GM18870 (cell line): Measurements from ENCODE around the gene PRUNE1.

Experiments used
- ATAC-seq: cut with Tn5 transposase; IDR thresholded peaks from one replicate; pipeline ENCODE4 v1.9.1; 2021; ENCODE audit warnings: moderate library complexity; ENCODE audit not compliant: unreplicated experiment

The PRUNE1 gene, protein sequence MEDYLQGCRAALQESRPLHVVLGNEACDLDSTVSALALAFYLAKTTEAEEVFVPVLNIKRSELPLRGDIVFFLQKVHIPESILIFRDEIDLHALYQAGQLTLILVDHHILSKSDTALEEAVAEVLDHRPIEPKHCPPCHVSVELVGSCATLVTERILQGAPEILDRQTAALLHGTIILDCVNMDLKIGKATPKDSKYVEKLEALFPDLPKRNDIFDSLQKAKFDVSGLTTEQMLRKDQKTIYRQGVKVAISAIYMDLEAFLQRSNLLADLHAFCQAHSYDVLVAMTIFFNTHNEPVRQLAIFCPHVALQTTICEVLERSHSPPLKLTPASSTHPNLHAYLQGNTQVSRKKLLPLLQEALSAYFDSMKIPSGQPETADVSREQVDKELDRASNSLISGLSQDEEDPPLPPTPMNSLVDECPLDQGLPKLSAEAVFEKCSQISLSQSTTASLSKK

DNA sequence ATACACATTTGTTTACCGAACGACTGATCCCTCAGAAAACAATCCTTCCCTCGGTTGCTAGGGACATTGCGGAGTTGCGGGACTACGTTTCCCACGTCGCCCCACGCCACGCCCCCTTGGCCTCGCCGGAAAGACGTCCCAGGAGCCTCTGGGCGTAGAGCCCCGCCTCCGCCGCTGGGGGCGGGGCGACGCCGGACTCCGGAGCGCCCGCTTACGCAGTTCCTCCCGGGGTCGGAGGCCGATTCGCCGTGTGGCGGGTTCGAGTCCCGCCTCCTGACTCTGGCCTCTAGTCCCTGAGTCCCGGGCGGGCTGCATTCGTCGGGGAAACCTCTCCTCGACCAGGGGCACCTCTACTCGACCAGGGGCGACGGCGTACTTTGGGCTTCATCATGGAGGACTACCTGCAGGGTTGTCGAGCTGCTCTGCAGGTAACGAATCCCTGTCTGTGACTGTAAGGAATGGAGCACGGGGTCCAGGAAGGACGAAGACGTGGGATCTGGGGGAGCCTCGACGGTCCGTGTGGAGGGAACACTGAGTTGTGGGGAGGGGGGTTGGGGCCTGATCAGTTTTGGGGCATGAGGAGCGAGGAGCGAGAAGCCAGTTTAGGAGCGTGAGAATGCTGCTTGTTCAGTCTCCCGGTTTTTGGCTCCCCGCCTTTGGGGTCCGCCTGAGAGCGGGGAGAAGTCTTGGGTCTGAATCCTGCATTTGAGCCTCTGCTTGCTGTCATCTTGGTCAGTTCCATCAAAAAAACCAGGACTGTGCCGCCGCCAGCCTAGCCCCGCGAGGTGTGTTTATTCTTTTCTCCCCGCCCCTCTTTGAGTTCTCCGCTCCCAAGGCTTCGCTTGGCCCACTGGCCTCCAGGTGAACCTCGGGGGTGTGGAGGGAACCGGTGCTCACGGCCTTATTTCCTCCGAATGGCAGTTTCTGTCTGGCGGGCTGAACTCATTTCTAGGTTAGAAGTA, at the start of gene PRUNE1:
Gene PRUNE1 (plus strand): TSS at position 206 of the 962 bp plus-strand sequence. CDS start 184 bp downstream, at position 390.
- ATAC-seq: no peak

DNA sequence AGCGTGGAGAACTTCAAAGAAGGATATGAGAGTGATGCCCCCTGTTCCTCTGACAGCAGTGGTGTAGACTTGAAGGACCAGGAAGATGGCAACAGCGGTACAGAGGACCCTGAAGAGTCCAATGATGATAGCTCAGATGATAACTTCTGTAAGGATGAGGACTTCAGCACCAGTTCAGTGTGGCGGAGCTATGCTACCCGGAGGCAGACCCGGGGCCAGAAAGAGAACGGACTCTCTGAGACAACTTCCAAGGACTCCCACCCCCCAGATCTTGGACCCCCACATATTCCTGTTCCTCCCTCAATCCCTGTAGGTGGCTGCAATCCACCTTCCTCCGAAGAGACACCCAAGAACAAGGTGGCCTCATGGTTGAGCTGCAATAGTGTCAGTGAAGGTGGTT, 47.6 kb upstream of the PRUNE1 start:
- ATAC-seq: no peak

DNA sequence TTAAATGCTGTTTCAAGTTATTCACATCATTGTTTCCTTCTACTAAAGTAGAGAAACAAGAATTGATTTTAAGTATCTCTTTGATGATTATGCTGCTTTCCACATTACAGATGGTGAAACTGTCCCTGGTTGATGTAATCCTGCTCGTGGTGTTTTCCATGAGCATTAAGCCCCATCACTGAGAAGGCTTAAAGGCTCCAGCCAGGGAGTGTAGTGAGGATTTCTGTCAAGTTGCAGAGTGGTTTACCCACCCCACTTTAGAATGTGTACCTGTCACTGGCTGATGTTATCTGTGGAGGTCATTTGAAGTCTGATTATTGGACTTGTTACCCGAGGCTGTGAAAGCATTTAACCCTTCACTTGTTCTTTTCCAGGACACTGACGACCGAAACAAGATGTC, 46.5 kb upstream of the PRUNE1 start:
- ATAC-seq: no peak

DNA sequence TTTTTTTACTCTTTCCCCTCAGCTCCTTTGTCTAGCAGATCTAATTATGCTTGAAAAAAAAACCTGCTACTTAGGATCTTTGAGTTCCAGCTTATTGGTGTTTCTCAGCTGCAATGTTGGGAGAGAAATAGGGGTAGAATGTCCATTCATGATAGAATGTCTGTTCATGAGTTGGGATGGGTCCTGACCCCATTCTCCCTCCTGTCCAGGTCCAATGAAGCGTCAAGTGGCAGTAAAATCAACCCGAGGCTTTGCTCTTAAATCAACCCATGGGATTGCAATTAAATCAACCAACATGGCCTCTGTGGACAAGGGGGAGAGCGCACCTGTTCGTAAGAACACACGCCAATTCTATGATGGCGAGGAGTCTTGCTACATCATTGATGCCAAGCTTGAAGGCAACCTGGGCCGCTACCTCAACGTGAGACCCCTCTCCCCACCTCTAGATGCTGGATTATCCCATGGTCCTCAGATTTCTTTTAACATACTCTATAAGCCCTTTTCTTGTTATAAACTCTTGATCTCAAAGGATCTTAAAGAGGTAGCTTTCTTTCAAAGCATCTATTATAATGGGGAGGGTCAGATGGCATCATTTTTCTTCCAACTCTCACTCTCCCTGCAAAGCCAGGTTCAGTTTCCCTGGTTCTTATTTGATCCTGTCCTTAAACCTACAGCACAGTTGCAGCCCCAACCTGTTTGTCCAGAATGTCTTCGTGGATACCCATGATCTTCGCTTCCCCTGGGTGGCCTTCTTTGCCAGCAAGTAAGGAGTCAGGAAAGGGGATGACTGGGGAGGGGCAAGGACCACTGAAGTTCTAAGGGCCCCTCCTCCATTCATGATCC, 44.7 kb upstream of the PRUNE1 start:
- no peak for ATAC-seq

DNA sequence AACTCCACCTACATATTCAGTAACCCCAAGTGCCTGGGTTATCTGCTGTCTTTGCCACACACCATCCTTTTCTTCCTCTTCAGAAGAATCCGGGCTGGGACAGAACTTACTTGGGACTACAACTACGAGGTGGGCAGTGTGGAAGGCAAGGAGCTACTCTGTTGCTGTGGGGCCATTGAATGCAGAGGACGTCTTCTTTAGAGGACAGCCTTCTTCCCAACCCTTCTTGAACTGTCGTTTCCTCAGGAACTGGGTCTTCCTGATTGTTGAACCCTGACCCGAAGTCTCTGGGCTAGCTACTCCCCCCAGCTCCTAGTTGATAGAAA, 44.1 kb upstream of the PRUNE1 start:
- no peak for ATAC-seq

DNA sequence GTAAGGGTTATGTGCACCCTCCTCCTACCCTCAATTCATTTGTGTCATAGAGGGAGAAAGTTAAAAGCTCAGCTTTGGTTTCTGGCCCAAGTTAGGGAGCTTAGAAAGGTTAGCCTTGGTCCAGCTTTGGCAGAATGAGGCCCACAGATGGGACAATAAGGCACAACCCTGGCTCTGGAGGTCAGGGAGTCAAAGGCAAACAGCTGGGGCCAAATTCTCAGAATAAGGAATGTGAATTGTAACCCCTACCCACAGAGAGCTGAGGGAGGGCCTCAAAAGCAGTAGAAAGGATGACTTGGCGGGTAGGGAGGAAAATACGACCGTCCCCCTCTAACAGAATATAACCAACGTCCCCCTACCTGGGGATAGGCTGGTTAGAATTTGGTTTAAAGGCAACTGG, 42.6 kb upstream of the PRUNE1 start:
- no peak for ATAC-seq

DNA sequence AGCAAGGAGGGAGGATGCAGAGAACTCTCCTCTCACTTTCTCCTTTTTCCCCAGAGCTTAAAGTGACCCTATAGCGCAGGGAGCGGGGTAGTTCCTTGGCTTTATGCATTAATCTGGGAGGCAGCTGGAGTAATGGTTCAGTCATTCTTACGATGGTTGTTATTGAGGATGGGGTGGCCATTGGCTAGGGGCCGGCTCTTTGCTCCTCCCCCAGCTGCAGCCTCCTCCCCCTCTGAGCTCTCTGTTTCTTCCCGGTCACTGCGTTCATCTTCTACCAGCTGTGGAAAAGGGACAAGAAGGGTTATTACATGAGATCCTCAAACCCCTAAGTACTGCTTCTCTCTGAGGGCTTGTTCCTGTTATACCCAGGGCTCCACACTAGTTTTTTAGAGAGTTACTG, 42.2 kb upstream of the PRUNE1 start:
- ATAC-seq: no peak

DNA sequence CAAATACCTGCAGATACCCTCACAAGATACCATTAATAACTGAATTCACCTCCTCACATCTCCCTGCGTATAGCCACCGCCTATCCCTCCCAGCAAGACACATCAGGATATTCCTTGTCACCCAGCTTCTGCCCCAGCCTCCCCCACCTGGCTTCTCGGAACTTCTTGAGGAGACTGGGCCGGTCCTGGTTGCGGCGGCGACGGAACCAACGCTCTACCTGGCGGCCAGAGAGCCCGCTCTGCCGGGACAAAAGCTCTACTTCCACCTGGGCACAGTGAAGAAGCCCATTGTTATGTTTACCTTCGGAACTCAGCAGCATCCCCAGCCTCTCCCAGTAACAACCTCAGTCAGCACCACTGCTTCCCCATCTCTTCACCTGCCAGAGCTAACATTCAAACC, 40.3 kb upstream of the PRUNE1 start:
- no peak for ATAC-seq

DNA sequence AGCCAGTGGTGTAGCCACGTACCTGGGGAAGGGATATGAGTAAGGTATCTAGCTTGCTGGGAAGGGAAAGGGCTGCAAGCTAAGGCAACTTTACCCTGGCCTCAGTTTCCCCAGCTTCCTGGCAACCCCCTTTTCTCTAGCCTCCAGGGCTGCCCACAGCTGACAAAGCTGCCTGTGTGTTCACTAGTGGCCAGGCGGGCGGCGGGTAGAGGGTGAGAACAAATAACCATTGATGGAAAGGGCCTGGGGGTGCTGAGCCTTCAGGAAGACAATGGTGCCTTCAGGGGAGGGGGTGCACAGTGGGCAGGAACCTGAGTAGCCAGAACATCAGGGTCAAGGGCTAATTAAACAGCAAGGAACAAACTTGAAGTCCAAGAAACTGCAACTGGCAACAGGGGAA, 39.8 kb upstream of the PRUNE1 start:
- ATAC-seq: no peak

DNA sequence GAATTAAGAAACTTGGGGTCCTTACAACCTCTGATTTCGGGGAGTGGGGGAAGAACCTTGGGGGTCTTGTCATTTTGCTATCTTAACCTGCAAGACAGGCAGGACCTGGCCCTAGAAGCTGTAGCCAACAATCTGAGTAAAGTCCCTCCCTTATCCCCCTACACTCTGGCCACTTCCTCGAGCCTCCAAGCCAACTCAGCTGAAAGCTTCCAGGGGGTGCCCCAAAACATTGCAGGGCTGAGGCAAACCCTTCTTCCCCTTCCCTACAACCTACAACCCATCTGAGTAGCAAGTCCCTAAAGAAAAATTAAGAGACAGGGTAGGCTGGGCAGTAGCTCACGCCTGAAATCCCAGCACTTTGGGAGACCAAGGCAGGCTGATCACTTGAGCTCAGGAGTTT, 38.6 kb upstream of the PRUNE1 start:
- ATAC-seq: no peak

DNA sequence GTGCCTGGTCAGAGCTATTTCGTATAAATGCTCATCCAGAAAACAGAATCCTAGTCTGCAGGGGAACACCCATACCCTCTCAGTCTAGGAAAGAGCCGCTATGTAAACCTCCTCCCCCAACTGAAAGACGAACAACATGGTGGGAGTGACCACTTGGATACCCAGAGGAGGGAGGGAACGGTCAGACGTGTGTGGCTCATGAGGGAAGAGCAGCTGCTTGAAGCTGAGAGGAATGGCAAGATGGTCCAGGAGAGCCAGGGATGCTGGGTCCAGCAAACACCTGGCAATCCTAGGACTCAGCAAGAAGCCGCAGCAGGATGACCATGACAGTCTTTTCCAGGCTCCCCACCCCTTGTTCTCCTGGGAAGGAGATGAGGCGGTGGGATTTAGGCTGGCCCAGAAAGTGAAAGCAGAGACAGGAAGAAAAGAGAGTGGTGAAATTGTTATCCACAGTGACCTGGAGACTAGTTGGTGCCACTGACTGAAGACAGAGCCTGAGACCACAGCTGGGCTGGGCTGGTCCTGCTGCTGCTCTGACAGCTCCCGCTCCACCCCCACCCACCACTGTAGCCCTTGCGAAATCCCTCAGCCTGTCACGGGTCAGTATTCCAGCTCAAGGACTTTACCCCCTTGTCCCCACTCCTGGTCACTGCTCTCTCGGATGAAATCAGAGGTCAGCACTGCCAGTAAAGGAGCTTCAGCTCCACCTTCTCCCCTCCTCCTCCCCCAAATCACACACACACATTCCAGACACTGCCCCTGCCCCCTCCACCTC, 37.3 kb upstream of the PRUNE1 start:
- no peak for ATAC-seq

DNA sequence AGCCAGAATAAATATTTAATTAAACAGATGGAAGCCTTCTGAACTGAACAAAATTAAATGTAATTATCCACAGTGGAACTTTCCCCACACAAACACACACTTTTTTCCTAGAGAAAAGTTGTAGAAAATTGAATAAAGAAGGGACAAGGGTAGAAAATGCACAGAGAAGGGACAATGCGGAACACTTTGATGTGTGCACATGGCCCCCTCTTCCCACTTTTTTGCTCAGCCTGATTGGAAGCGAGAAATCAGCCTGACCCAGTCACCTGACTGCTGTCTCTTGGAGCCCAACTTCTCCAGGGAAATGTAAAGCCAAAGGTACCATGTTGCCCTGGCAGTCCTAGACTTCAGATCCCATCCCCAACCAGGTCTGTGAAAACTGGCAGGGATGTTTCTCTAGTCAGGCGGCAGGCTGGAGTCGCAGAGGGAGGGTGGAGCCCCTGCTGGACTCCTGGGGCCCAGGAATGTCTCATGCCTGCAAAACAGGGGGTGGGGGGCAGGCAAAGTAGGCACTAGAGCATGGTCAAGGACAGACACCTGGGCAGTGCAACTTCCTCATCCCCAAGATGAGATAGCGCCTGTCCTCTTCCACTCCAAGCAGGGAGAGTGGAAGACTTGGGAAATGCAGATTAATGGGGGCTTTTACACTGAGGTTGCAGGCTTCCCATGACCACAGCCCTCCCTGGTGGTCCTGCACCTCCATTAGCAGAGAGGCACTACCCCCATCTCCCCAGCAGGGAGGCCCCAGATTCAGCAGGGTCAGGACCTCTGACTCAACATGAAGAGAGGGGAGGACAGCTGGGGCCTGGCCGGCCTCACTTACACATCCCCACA, 36.4 kb upstream of the PRUNE1 start:
- no peak for ATAC-seq

DNA sequence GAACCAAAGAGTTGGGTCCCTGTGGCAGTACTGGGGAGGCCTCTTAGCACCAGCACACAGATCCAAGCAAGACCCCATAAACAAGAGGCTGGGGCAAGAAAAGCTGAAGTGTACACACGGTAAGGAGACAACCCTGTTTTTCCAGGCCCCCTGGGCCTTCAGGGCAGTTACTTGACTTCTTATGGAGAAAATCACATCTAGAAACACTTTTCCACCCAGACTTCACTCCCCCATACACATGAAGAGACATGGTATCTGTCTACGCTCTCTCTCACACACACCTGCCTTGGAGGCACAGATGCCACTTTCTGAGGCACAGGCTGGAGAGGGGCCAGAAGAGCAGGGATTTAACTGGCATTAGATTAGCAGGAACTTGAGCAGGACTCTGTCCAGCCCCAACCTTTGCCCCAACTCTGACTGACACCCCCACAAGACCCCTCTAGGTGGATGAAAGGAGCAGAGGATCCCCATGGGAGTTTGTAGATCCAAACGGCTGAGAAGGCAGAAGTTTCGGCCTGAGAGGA, 35.8 kb upstream of the PRUNE1 start:
- no peak for ATAC-seq

DNA sequence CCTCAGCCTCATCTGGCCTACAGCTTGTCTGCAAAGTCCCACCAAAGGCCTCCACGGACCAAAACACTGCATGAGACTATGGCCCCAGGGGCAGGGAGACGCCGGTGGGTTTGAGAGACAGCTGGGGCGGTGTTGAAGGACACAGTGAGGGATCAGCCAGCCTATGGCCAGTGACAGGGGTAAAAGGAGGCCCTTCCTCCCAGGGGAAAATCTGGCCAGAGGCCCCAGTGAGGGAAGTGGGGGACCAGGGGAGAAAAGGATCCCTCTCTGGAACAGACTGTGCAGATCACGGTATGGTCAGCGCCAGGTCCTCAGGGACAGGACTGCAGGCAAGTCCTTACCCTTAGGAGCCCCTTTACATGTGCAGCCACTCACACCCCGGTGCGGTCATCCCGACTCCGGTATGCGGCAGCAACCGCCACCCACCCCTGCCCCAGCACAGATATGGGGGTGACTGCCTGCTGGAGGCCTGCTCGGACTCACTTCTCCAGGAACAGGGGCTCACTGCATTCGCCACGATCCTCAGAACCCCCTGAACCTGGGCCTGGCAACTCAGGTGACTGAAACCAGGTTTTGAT, 34.9 kb upstream of the PRUNE1 start:
- no peak for ATAC-seq

DNA sequence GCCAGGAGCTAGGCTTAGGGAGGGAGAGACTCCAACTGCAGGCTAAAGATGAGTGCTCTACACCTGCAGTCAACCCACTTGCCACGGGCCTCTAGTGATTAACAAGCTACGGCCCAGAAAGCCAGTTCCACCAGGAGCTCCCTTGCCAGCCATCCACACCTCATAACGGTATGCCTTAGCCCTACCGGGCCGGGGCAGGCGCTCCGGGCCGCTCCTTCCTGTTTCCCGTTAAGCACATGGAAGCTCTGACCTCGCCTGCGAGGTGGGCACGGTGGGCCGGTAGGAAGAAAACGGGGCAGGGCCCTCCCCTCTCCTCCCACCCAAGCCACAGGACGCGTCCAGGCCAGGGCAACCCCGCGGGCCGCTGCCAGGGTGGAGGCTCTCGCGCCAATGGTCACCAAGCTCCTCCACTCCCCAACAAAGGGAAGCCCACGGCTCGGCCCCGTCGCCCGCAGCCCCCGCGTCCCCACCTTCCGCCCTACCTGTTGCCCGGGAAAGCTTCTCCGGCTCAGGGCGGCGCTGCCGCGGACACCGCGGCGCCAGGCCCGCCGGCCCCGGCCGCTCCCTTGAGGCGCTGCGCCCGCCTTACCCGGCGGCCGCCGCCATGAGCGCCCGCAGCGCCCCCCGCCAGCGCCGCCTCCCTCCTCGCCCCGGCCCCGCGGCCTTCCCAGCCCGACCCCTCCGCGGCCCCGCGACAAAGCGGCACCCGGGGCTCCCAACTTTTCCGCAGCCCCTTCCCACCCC, 34.2 kb upstream of the PRUNE1 start:
- ATAC-seq: no peak

DNA sequence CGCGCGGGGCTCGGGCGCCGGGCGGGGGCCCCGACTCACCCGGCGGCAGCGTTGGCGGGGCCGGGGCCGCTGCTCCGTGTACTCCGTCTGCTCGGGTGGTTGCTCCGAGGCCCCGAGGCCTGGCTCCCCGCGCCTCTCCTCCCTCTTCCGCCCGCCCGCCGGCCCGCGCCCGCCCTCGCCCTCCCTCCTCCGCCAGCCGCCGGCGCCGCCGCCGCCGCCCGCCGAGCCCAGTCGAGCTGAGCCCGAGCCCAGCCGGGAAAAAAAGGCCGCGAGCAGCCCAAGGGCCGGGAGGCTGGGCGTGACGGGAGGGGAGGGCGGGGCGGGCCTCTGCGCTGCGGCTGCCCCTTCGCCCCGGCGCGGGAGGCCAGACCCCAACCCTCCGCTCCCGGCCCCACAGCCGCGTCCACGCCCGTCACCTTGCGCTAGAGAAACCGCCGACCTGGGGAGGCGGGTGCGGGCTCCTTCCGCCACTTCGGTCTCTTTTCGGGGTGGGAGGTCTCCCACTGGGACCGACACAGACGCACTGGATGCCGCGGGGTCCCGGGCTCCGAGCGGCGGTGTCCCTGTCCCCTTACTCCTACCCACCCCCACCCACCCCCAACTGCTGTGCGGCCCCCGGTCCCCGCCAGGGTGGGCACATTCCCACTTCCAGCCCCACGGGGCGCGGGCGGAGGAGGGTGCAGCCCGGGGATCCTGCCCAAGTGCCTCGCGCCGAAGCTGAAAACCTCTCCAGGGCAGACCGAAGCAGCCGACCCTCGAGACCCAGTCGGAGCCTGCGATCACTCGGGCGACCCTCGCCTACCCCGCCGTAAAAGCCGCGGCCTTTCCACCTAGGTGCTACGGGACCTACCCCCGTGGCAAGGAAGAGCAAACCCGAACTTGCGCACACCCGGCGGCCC, 33.4 kb upstream of the PRUNE1 start, which contains the start of gene CERS2:
Gene CERS2 (minus strand): TSS at position 256 of the 899 bp plus-strand sequence. CDS start 5,745 bp downstream, outside the sequence.
- ATAC-seq: no peak

DNA sequence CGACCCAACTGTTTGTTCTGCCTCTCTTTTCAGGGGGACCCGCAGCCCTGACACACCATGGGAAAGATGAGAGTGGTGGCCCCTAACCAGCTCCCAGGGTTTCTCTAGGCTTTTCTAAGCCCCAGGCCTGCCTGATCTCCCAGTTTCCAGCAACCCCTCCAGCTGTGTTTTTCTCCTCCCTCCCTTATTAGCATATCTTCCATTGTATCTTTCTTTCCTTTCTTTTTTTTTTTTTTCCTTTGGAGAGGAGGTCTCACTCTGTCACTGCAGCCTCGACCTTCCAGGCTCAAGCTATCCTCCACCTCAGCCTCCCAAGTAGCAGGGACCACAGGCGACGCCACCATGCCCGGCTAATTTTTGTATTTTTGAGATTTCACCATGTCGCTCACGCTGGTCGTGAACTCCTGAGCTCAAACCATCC, 31.8 kb upstream of the PRUNE1 start:
- no peak for ATAC-seq
